SU-DHL-6 (cell line): ENCODE measurements around the gene ACBD7.

ENCODE experiments used
- H2AFZ ChIP-seq: fragments of 200-600 bp; sonication (generic); 2 replicates; pipeline ENCODE4 v1.6.1; 2014; ENCODE audit warnings: low read depth, mild to moderate bottlenecking, moderate library complexity, mixed read lengths, antibody characterized with exemption, low read length; ENCODE audit not compliant: severe bottlenecking
- H3F3A ChIP-seq: fragments of 200-600 bp; shearing (Covaris generic); 2 replicates; pipeline ENCODE4 v1.6.0; 2016; ENCODE audit warnings: antibody characterized with exemption, mild to moderate bottlenecking; ENCODE audit not compliant: insufficient read depth
- H3K27ac ChIP-seq: fragments of 200-600 bp; sonication (generic); 2 replicates; pipeline ENCODE4 v1.5.1; 2016; ENCODE audit warnings: low read depth, mild to moderate bottlenecking, low read length, moderate library complexity, mixed read lengths
- H3K27me3 ChIP-seq: fragments of 200-600 bp; sonication (generic), shearing (Covaris generic); 2 replicates; pipeline ENCODE4 v1.6.0; 2014; ENCODE audit warnings: mild to moderate bottlenecking, low read length
- H3K36me3 ChIP-seq: fragments of 200-600 bp; sonication (generic); 2 replicates; pipeline ENCODE4 v1.6.1; 2014; ENCODE audit warnings: mild to moderate bottlenecking, low read length, mixed read lengths
- H3K4me2 ChIP-seq: fragments of 300-600, 200-600 bp; shearing (Covaris generic), sonication (generic); 2 replicates; pipeline ENCODE4 v1.6.0; 2014; ENCODE audit warnings: low read length, low read depth, mild to moderate bottlenecking; ENCODE audit not compliant: poor library complexity, severe bottlenecking
- H3K4me3 ChIP-seq: fragments of 200-600 bp; sonication (generic); 2 replicates; pipeline ENCODE4 v1.5.1; 2014; ENCODE audit warnings: antibody characterized with exemption, low read length, mild to moderate bottlenecking, mixed read lengths; ENCODE audit not compliant: insufficient read depth, poor library complexity, severe bottlenecking
- H3K79me2 ChIP-seq: fragments of 200-600 bp; sonication (generic); 2 replicates; pipeline ENCODE4 v1.6.1; 2014; ENCODE audit warnings: mild to moderate bottlenecking, low read length, moderate library complexity; ENCODE audit not compliant: insufficient read depth
- H3K9ac ChIP-seq: fragments of 200-600 bp; sonication (generic); 2 replicates; pipeline ENCODE4 v1.7.0; 2014; ENCODE audit warnings: mild to moderate bottlenecking, low read length
- H3K9me2 ChIP-seq: fragments of 200-600 bp; sonication (generic); replicated peaks from 2 replicates; pipeline ENCODE4 v1.6.1; 2014; ENCODE audit warnings: low read length; ENCODE audit not compliant: insufficient read depth
- H3K9me3 ChIP-seq: fragments of 200-600 bp; sonication (generic); 2 replicates; pipeline ENCODE4 v1.6.1; 2014; ENCODE audit warnings: low read length, mixed read lengths; ENCODE audit not compliant: insufficient read depth
- H4K20me1 ChIP-seq: fragments of 200-600 bp; sonication (generic); 2 replicates; pipeline ENCODE4 v1.6.1; 2014; ENCODE audit warnings: low read depth, mild to moderate bottlenecking, antibody characterized with exemption, low read length, moderate library complexity, mixed read lengths
- EZH2phosphoT487 ChIP-seq: fragments of 200-600 bp; sonication (generic), shearing (Covaris generic); conservative IDR thresholded peaks from 2 replicates; pipeline ENCODE4 v1.6.1; 2018; ENCODE audit warnings: mild to moderate bottlenecking, antibody characterized with exemption, low read length, moderate library complexity, mixed read lengths
- TF ChIP-seq, protein P1 (sequence below): fragments of 200-600 bp; sonication (generic); IDR thresholded peaks from one replicate; pipeline ENCODE4 v1.5.1; 2017; ENCODE audit warnings: antibody characterized with exemption, mild to moderate bottlenecking, low read length, moderate library complexity; ENCODE audit not compliant: insufficient read depth, poor library complexity, severe bottlenecking

ACBD7 gene

DNA sequence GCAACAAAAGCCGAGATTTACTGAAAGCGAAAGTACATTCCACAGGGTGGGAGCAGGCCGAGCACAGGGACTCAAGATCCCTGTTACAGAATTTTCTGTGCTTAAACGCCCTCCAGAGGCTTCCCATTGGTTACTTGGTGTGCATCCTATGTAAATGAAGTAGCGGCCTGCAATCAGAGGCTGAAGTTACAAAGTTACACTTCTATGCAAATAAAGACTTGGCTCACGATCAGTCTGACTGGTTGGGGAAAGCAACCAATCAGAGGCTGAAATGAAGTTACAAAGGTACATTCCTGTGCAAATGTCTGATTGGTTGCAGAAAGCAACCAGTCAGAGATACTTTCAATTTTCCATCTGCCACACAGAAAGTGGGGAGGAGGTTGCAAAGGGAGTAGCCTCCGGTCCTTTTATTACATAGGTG lies 4.1 kb downstream of the ACBD7 start:
- Histone ChIP-seq H3K79me2 (no peaks in the 10 kb centered on the region), H3K36me3 (no peaks in the 10 kb centered on the region), H3K9me2 (no peaks in the 10 kb centered on the region), H3K9me3 (no peaks in the 10 kb centered on the region), H3K9ac (no peak overlapping the region), H3F3A (no peaks in the 10 kb centered on the region), H3K4me2 (no peak overlapping the region), H2AFZ (no peak overlapping the region), H3K27ac (no peak overlapping the region), H3K4me3 (no peak overlapping the region), H4K20me1 (no peaks in the 10 kb centered on the region), H3K27me3 (no peaks in the 10 kb centered on the region)
- TF ChIP-seq, protein P1, sequence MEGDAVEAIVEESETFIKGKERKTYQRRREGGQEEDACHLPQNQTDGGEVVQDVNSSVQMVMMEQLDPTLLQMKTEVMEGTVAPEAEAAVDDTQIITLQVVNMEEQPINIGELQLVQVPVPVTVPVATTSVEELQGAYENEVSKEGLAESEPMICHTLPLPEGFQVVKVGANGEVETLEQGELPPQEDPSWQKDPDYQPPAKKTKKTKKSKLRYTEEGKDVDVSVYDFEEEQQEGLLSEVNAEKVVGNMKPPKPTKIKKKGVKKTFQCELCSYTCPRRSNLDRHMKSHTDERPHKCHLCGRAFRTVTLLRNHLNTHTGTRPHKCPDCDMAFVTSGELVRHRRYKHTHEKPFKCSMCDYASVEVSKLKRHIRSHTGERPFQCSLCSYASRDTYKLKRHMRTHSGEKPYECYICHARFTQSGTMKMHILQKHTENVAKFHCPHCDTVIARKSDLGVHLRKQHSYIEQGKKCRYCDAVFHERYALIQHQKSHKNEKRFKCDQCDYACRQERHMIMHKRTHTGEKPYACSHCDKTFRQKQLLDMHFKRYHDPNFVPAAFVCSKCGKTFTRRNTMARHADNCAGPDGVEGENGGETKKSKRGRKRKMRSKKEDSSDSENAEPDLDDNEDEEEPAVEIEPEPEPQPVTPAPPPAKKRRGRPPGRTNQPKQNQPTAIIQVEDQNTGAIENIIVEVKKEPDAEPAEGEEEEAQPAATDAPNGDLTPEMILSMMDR = no peak
- no peak for TF ChIP-seq EZH2phosphoT487

DNA sequence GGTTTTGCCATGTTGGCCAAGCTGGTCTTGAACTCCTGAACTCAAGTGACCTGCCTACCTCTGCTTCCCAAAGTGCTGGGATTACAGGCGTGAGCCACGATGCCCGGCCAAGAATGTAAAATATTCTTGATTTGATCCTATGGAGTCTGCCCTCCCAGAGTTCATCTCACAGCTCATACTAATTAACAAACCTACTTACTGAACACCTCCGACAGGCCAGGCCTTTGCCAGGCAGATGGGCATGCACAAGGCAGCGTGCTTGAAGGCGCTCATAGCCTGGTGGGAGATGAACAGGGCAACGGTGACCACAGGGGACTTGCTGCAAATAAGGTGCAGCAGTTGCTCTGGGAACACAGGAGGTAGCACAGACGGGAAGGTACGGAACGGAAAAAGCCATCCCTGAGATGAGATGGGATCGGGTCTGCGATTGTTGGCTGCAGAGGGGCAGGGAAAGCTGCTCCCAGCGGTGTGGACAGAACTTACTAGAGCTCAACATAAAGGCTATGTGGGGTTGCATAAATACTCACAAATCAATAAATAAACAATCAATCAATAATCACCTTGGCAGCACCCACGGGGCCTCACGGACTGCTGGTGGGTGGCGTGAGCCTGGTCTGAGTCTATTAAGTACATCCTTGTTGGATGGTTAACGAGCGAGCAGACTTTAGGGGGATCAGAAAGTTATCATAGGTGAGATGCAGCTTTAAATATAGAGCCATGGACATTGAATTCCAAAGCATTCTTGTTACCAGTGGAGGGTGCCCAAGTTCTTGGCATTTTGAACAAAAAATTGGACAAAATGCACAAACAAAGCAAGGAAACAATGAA lies 4.7 kb downstream of the ACBD7 start:
- H3K27me3 ChIP-seq = no peaks in the 10 kb centered on the region
- H3K36me3 ChIP-seq = no peaks in the 10 kb centered on the region
- H3K4me3 ChIP-seq = no peak overlapping the region
- TF ChIP-seq, protein P1 = no peak
- no peak for TF ChIP-seq EZH2phosphoT487
- H4K20me1 ChIP-seq = no peaks in the 10 kb centered on the region
- H3K79me2 ChIP-seq = no peaks in the 10 kb centered on the region
- H3F3A ChIP-seq = no peaks in the 10 kb centered on the region
- no peak overlapping the region for H3K27ac ChIP-seq
- H3K9me3 ChIP-seq = no peaks in the 10 kb centered on the region
- no peak overlapping the region for H3K4me2 ChIP-seq
- no peak overlapping the region for H2AFZ ChIP-seq
- no peaks in the 10 kb centered on the region for H3K9me2 ChIP-seq
- no peak overlapping the region for H3K9ac ChIP-seq

DNA sequence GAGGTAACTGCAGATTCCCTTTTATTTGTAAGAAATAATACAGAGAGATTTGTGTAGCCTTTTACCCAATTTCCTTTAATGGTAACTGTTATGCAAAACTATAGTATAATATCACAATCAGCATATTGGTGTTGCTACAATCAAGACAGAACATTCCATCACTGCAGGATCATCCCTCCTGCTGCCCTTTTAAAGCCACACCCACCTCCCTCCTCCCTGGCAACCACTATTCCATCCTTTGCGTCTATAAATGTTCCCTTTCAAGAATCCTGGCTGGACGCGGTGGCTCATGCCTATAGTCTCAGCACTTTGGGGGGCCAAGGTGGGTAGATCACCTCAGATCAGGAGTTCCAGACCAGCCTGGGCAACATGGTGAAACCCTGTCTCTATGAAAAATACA lies 13.2 kb downstream of the ACBD7 start:
- Histone ChIP-seq H4K20me1 (no peaks in the 10 kb centered on the region), H2AFZ (no peak overlapping the region), H3K9me3 (no peaks in the 10 kb centered on the region), H3K36me3 (no peaks in the 10 kb centered on the region), H3K4me3 (no peak overlapping the region), H3F3A (no peaks in the 10 kb centered on the region), H3K79me2 (no peaks in the 10 kb centered on the region), H3K27me3 (no peaks in the 10 kb centered on the region), H3K27ac (no peak overlapping the region), H3K9me2 (no peaks in the 10 kb centered on the region), H3K4me2 (no peak overlapping the region), H3K9ac (no peak overlapping the region)
- no peak for TF ChIP-seq EZH2phosphoT487
- TF ChIP-seq, protein P1 = no peak
